NCI-H1105 (cell line): ENCODE data around the gene POLK.
"Not testable (repeated sequence)": the region's sequence is repeated elsewhere in the genome, so short reads cannot be mapped to it uniquely, and the experiment has no call there.

ENCODE experiments used
- DNase-seq: peaks from one replicate; lab custom pipeline; 2025; lab: John Stamatoyannopoulos, UW

The POLK gene

GRCh38 chr5:75550597-75550996 is 38.9 kb downstream of the POLK start:
- no peak for DNase-seq

- no peak for DNase-seq
Observed at GRCh38 chr5:75551471-75551870, 39.8 kb downstream of the POLK start.

GRCh38 chr5:75552764-75553163 is 41.1 kb downstream of the POLK start:
- DNase-seq, result no peak

GRCh38 chr5:75553358-75553757 is 41.7 kb downstream of the POLK start:
- DNase-seq, result no peak

- no peak for DNase-seq
Observed at GRCh38 chr5:75558221-75558620, 46.5 kb downstream of the POLK start.

- no peak for DNase-seq
Observed at GRCh38 chr5:75558981-75559632, 47.4 kb downstream of the POLK start.

GRCh38 chr5:75560655-75561054 is 49.0 kb downstream of the POLK start:
- not testable (repeated sequence) for DNase-seq

- DNase-seq, result not testable (repeated sequence)
Observed at GRCh38 chr5:75565991-75566709, 54.5 kb downstream of the POLK start.

- no peak for DNase-seq
Observed at GRCh38 chr5:75566710-75567309, 55.1 kb downstream of the POLK start.

GRCh38 chr5:75567710-75568109 is 56.0 kb downstream of the POLK start:
- no peak for DNase-seq

- no peak for DNase-seq
Observed at GRCh38 chr5:75568202-75568601, 56.5 kb downstream of the POLK start.

GRCh38 chr5:75571547-75571946 is 59.9 kb downstream of the POLK start:
- DNase-seq, result no peak

GRCh38 chr5:75574791-75575190 is 63.1 kb downstream of the POLK start:
- no peak for DNase-seq

- DNase-seq, result not testable (repeated sequence)
Observed at GRCh38 chr5:75578280-75578679, 66.6 kb downstream of the POLK start.

GRCh38 chr5:75584641-75585040 is 73.0 kb downstream of the POLK start:
- no peak for DNase-seq

- DNase-seq, result no peak
Observed at GRCh38 chr5:75588666-75589065, 77.0 kb downstream of the POLK start.

- DNase-seq, result no peak
Observed at GRCh38 chr5:75600535-75600934, 88.8 kb downstream of the POLK start.

GRCh38 chr5:75601567-75601966 is 89.9 kb downstream of the POLK start:
- DNase-seq, result no peak

GRCh38 chr5:75601996-75602395 is 90.3 kb downstream of the POLK start:
- DNase-seq, result no peak

- no peak for DNase-seq
Observed at GRCh38 chr5:75603371-75603770, 91.7 kb downstream of the POLK start.

- DNase-seq, result no peak
Observed at GRCh38 chr5:75603821-75604220, 92.1 kb downstream of the POLK start.

- not testable (repeated sequence) for DNase-seq
Observed at GRCh38 chr5:75607341-75607740, 95.7 kb downstream of the POLK start.

- no peak for DNase-seq
Observed at GRCh38 chr5:75608870-75609269, 97.2 kb downstream of the POLK start.
